Measurements from ENCODE around the gene RFX3. TPM values are rescaled to one million over a fixed set of nuclear protein-coding genes. Genes with fewer than 3 reads are reported as not detected.
A peak's percentile ranks its signal among the peaks of the same experiment; 100 is the strongest.

The RFX3 gene
- total RNA-seq, 1 experiment from 2014 or later, result 5.7 TPM

DNA sequence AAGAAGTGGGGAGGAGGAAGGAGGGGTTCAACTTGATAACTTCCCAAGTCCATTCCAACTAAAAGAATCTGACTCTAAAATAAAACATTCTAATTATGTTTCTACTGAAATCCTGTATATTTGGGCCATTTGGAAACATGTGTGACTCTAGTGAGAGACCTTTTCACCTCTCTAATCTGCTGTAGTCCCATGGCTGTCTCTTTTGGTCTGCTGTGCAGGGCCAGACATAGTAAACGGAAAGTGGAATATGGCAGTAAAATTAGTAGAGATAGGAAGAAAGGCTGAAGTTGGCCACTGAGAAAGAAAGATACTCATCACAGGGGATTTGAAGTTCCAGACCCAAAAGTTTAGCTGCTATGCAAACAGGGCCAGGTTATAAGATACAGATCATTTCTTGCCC lies 15.9 kb downstream of the RFX3 start:
- CTCF ChIA-PET, result no interaction called here
- DNase-seq (ENCODE audit: low read depth, low spot score) (no peak), ATAC-seq (no peak)
- no peaks in the 10 kb centered on the region for H3K9me3 ChIP-seq (ENCODE audit: control insufficient read depth, insufficient read depth, low read depth, low read length)
- no peak for TF ChIP-seq TCF7L2 (IDR thresholded peaks at IDR 0.05; ENCODE audit: low read depth, low read length)
- TF ChIP-seq, protein P1, sequence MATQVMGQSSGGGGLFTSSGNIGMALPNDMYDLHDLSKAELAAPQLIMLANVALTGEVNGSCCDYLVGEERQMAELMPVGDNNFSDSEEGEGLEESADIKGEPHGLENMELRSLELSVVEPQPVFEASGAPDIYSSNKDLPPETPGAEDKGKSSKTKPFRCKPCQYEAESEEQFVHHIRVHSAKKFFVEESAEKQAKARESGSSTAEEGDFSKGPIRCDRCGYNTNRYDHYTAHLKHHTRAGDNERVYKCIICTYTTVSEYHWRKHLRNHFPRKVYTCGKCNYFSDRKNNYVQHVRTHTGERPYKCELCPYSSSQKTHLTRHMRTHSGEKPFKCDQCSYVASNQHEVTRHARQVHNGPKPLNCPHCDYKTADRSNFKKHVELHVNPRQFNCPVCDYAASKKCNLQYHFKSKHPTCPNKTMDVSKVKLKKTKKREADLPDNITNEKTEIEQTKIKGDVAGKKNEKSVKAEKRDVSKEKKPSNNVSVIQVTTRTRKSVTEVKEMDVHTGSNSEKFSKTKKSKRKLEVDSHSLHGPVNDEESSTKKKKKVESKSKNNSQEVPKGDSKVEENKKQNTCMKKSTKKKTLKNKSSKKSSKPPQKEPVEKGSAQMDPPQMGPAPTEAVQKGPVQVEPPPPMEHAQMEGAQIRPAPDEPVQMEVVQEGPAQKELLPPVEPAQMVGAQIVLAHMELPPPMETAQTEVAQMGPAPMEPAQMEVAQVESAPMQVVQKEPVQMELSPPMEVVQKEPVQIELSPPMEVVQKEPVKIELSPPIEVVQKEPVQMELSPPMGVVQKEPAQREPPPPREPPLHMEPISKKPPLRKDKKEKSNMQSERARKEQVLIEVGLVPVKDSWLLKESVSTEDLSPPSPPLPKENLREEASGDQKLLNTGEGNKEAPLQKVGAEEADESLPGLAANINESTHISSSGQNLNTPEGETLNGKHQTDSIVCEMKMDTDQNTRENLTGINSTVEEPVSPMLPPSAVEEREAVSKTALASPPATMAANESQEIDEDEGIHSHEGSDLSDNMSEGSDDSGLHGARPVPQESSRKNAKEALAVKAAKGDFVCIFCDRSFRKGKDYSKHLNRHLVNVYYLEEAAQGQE (IDR thresholded peaks at IDR 0.05; ENCODE audit: insufficient read depth in 1 of 2, low read depth in 2 of 2, low read length in 1 of 2), result no peak
- TF ChIP-seq SIN3A (IDR thresholded peaks at IDR 0.05; ENCODE audit: borderline replicate concordance, insufficient read depth, low read depth, low read length), result no peak
- no peak for TF ChIP-seq POLR2AphosphoS5 (IDR thresholded peaks at IDR 0.05; ENCODE audit: low read depth, low read length)
- no peak for TF ChIP-seq CTCF (IDR thresholded peaks at IDR 0.05)
- no TSS peak for BruUV-seq (replicated peaks)
- no peak overlapping the region for H3K4me3 ChIP-seq (ENCODE audit: low read depth in 2 of 2, low read length in 2 of 2)
- POLR2A ChIA-PET, result no interaction called here
- no peaks in the 10 kb centered on the region for H3K27me3 ChIP-seq (ENCODE audit: control insufficient read depth, insufficient read depth, low read length)
- H3K4me1 ChIP-seq (ENCODE audit: control insufficient read depth, insufficient read depth, low read length), result peaks cover 4% of the 10 kb centered on the region; the same call in 1 of the 2 replicates
- H3K36me3 ChIP-seq (ENCODE audit: control insufficient read depth, insufficient read depth, low read length), result no peaks in the 10 kb centered on the region
- in situ Hi-C loops (cut with HindIII; ENCODE audit: low pct_unique_long_range_greater_than_20kb, low sequenced_read_pairs) (no loop called here), intact Hi-C loops (cut with micrococcal nuclease; ENCODE audit: unreplicated experiment) (no loop called here)
- no peak overlapping the region for H3K27ac ChIP-seq (ENCODE audit: low read length)

GRCh38 chr9:3508521-3509291 lies 17.1 kb downstream of the RFX3 start:
- H3K9me3 ChIP-seq (ENCODE audit: control insufficient read depth, insufficient read depth, low read depth, low read length), result no peaks in the 10 kb centered on the region
- no peaks in the 10 kb centered on the region for H3K27me3 ChIP-seq (ENCODE audit: control insufficient read depth, insufficient read depth, low read length)
- H3K4me3 ChIP-seq (ENCODE audit: low read depth in 2 of 2, low read length in 2 of 2), result peak overlapping the region in 1 of 2 experiments; percentile 20; a peak in 1 of 4 replicates
- H3K27ac ChIP-seq (ENCODE audit: low read length), result peak overlapping the region; percentile 65; the same call in 1 of the 2 replicates
- in situ Hi-C loops (cut with HindIII; ENCODE audit: low pct_unique_long_range_greater_than_20kb, low sequenced_read_pairs) (no loop called here), intact Hi-C loops (cut with micrococcal nuclease; ENCODE audit: unreplicated experiment) (no loop called here)
- DNase-seq (ENCODE audit: low read depth, low spot score) (no peak), ATAC-seq (no peak)
- ChIA-PET CTCF (no interaction called here), POLR2A (interaction anchor here (0.7 kb wide), 1 partner anchor 880 kb away, joined by 3 read pairs; no protein-coding TSS in a partner anchor)
- H3K36me3 ChIP-seq (ENCODE audit: control insufficient read depth, insufficient read depth, low read length), result no peaks in the 10 kb centered on the region
- H3K4me1 ChIP-seq (ENCODE audit: control insufficient read depth, insufficient read depth, low read length), result peaks cover 4% of the 10 kb centered on the region; the same call in 1 of the 2 replicates
- TF ChIP-seq SIN3A (IDR thresholded peaks at IDR 0.05; ENCODE audit: borderline replicate concordance, insufficient read depth, low read depth, low read length), result no peak
- TF ChIP-seq POLR2AphosphoS5 (IDR thresholded peaks at IDR 0.05; ENCODE audit: low read depth, low read length), result no peak
- BruUV-seq (replicated peaks), result no TSS peak

DNA sequence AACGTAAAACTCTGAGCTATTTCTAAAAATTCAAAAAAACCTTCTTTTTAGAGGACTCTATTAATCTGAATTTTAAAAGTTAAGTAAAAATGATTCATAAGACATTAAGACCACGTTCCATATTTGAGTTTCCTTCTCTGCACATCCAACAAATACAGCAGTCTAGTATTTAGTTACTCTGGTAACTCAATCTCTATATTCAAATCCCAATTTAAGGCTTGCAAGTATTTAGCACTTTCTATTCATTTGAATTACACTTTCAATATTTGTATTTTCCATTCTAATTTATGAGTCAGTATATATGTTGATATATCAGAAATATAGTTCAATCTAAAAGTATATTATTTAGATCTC lies 17.7 kb downstream of the RFX3 start:
- peak overlapping the region; percentile 65; the same call in 1 of the 2 replicates for H3K27ac ChIP-seq (ENCODE audit: low read length)
- BruUV-seq (replicated peaks), result no TSS peak
- no peaks in the 10 kb centered on the region for H3K36me3 ChIP-seq (ENCODE audit: control insufficient read depth, insufficient read depth, low read length)
- H3K4me1 ChIP-seq (ENCODE audit: control insufficient read depth, insufficient read depth, low read length), result peaks cover 4% of the 10 kb centered on the region; the same call in 1 of the 2 replicates
- no peak for TF ChIP-seq TCF7L2 (IDR thresholded peaks at IDR 0.05; ENCODE audit: low read depth, low read length)
- TF ChIP-seq CTCF (IDR thresholded peaks at IDR 0.05), result no peak
- TF ChIP-seq SIN3A (IDR thresholded peaks at IDR 0.05; ENCODE audit: borderline replicate concordance, insufficient read depth, low read depth, low read length), result no peak
- no peak for TF ChIP-seq POLR2AphosphoS5 (IDR thresholded peaks at IDR 0.05; ENCODE audit: low read depth, low read length)
- TF ChIP-seq, protein P1 (IDR thresholded peaks at IDR 0.05; ENCODE audit: insufficient read depth in 1 of 2, low read depth in 2 of 2, low read length in 1 of 2), result no peak
- CTCF ChIA-PET, result no interaction called here
- ATAC-seq, result no peak
- in situ Hi-C loops (cut with HindIII; ENCODE audit: low pct_unique_long_range_greater_than_20kb, low sequenced_read_pairs) (no loop called here), intact Hi-C loops (cut with micrococcal nuclease; ENCODE audit: unreplicated experiment) (no loop called here)
- DNase-seq (ENCODE audit: low read depth, low spot score), result no peak
- no peaks in the 10 kb centered on the region for H3K9me3 ChIP-seq (ENCODE audit: control insufficient read depth, insufficient read depth, low read depth, low read length)
- POLR2A ChIA-PET, result no interaction called here
- no peak overlapping the region for H3K4me3 ChIP-seq (ENCODE audit: low read depth in 2 of 2, low read length in 2 of 2)
- H3K27me3 ChIP-seq (ENCODE audit: control insufficient read depth, insufficient read depth, low read length), result no peaks in the 10 kb centered on the region

Measured in Panc1 (cell line).